NK-92 (cell line): ENCODE measurements around the gene MCU.
"Not testable (repeated sequence)": the region's sequence is repeated elsewhere in the genome, so short reads cannot be mapped to it uniquely, and the experiment has no call there.

Experiments
- DNase-seq: peaks from one replicate; lab custom pipeline; 2025; ENCODE audit not compliant: unreplicated experiment; lab: John Stamatoyannopoulos, UW

MCU gene, protein sequence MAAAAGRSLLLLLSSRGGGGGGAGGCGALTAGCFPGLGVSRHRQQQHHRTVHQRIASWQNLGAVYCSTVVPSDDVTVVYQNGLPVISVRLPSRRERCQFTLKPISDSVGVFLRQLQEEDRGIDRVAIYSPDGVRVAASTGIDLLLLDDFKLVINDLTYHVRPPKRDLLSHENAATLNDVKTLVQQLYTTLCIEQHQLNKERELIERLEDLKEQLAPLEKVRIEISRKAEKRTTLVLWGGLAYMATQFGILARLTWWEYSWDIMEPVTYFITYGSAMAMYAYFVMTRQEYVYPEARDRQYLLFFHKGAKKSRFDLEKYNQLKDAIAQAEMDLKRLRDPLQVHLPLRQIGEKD

DNA sequence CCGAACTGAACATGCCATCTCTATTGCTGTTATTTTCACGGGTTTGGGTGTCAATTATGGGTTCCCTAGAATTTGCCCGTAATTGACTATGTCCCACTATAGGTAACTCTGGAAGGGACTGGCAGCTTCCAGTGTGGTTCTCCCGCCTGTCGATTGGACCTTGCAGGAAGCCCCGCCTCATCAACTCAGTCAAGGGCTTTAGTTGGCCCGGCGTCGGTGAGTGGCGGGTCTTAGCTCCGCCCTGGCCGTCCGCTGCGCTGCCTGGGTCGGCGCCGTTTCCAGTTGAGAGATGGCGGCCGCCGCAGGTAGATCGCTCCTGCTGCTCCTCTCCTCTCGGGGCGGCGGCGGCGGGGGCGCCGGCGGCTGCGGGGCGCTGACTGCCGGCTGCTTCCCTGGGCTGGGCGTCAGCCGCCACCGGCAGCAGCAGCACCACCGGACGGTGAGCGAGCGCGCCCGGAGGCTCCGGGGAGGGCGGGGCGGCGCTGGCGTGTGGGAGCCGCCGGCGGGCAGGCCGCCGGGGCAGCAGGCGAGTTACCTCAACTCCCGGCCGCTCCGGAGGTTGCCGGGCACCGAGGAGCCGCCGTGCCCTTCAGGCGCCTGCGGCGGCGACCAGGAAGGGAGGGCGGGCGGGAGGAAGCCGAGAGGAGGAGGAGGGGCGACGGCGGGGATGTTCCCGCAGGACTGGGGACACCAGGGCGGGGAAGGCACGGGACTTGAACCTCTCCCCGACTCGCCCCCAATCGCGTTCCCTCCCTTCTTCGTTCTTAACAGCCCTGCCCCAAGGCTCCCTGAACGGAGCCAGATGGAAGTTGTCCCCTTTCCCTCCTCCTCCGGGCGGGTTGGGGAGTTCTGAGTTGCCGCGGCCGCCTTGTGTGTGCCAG is at the start of gene MCU:
TSS of gene MCU (plus strand) at position 281 of the 881 bp plus-strand sequence. CDS start at position 290, 9 bp downstream.
- DNase-seq: peak; percentile 48

- no peak for DNase-seq
Measured at GRCh38 chr10:72642318-72642717, 49.6 kb upstream of the MCU start.

DNA sequence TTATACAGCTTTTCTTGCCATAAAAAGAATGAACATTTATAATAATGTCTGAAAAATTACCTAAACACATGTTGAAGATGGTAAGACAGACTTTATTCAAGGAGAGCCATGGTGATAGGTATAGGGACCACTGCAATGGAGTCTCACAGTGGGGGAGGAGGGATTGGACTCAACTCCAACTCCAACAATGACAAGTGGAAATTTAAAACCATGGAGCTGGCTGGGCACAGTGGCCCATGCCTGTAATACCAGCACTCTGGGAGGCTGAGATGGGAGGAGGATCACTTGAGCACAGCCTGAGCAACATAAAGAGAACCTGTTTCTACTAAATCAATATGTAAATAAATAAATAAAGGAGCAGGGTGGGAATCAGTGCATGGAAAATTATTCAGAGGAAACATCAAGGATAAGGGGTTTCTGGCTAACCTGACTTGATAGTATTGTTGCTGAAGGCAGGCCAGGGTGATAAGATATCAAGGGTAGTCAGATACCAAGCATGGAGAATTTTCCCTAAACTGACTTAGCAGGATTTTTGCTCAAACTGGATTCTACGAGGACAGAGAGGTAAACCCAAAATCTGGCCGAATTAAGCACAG is 46.6 kb upstream of the MCU start:
- no peak for DNase-seq

GRCh38 chr10:72646971-72647370 is 45.0 kb upstream of the MCU start:
- DNase-seq: not testable (repeated sequence)

GRCh38 chr10:72648301-72648700 is 43.6 kb upstream of the MCU start:
- DNase-seq: no peak

DNA sequence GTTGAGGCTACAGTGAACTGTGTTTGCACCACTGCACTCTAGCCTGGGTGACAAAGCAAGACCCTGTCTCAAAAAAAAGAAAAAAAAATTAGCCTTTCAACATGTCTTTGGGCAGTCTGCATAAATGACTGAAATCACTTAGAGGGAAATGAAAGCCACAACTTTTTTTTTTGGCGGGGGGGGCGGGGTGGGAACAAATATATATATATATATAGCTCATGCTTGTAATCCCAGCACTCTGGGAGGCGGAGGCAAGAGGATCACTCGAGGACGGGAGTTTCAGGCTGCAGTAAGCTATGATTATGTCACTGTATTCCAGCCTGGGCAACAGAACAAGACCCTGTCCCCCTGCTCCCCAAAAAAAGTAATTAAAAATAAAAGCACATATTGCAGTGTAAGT is 42.7 kb upstream of the MCU start:
- no peak for DNase-seq

GRCh38 chr10:72653383-72654096 is 38.4 kb upstream of the MCU start:
- no peak for DNase-seq

GRCh38 chr10:72654720-72655119 is 37.2 kb upstream of the MCU start:
- DNase-seq: no peak

GRCh38 chr10:72658696-72659400 is 33.1 kb upstream of the MCU start:
- no peak for DNase-seq

- no peak for DNase-seq
Measured at GRCh38 chr10:72659694-72660093, 32.2 kb upstream of the MCU start.

DNA sequence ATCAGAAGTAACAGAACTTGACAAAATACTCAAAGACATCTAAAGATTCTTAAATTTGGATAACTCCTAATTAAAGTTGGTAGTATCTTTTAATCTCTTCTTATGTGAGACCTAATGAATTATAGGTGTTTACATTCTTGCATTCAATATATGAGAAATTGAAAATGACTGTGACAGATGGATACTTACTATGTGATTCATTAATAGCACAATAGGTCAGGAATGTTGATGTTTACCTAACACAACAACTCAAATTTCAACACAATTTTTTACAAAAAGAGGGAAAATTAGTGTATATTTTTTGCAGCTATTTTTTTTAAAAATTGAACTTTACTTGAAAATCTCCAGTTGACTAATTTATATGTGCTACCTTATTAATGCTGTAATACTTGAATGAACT is 31.7 kb upstream of the MCU start:
- no peak for DNase-seq

DNA sequence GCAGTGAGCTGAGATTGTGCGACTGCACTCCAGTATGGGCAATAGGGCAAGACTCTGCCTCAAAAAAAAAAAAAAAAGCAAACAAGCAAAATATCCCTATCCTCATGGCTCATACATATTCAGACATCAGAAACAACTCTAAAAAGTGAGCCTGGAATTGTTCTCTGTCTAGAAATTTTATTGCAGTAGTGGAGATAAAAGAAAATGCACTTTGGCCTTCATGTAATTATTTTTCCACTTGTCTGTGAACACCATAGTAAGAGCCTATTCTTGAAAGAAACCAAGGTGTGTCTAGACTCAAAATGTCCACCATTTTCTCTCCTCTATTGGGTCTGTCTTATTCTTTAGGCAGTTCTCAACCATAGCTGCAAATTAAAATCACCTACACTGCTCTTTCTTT is 30.5 kb upstream of the MCU start:
- DNase-seq: no peak

DNA sequence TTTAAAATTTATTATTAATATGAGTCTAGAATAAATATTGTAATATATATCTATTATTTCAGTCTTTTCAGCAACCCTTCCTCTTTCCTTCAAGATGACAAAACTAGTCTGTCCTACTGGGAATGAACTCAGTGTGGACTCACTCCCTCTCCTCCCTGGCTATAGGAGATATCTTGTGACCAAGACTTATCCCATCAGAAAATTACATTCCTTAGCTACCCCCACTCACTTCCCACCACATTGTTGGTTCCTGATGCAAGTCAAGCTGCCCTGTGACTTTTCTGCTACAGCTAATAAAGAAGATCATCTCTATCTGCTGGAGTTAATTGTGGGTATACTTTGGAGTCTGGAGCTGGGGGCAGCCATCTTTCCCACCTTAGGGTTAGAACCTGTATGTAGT is 28.0 kb upstream of the MCU start:
- no peak for DNase-seq

- no peak for DNase-seq
Measured at GRCh38 chr10:72665925-72666324, 26.0 kb upstream of the MCU start.

DNA sequence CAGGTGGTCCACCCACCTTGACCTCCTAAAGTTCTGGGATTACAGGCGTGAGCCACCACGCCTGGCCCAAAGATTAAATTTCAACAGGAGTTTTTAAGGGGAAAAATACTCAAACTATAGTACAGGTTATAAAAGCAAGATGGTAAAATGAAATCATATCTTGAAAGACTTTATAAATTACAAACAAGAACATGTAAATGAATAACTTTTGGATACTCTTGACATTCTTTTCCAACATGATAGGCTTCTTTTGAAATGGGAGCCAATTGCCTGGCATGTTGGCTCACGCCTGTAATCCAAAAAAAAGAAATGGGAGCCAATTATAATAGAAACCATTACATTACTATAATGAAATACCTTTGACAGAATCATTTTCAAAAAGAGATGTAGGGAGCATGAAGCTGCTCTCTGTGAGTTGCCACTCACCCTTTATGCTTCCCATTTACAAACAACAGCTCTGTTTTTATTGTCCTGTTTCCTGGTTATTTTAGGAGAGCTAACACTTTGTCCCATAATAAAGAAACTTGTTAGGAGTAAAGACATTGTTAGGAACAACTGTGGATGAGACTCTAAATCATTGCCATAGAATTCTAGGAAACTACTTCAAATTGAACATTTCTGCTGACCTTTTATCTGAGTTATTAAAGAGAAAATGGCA is 24.6 kb upstream of the MCU start:
- DNase-seq: no peak

- DNase-seq: no peak
Measured at GRCh38 chr10:72673280-72673679, 18.7 kb upstream of the MCU start.

DNA sequence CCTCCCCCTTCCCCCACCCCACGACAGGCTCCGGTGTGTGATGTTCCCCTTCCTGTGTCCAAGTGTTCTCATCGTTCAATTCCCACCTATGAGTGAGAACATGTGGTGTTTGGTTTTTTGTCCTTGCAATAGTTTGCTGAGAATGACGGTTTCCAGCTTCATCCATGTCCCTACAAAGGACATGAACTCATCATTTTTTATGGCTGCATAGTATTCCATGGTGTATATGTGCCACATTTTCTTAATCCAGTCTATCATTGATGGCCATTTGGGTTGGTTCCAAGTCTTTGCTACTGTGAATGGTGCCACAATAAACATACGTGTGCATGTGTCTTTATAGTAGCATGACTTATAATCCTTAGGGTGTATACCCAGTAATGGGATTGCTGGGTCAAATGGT is 17.8 kb upstream of the MCU start:
- not testable (repeated sequence) for DNase-seq

DNA sequence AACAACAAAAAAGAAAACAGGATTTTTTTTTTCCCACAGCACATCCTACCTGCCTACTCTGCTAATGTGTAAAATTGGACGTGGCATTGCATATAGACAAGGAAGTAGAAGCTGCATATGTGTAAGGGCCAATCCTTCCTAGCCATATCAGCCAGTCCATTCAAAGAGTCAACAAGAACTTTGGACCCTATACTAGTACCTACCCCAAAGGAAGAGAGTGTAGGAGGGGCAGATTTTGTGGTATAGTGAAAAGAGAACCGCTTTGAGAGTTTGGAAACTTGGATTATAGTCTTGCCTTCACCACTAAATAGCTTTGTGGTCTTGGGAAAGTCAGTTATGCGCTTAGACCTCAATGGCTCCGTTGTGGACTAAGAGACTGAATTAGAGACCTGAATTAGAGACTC is 12.1 kb upstream of the MCU start:
- DNase-seq: no peak

DNA sequence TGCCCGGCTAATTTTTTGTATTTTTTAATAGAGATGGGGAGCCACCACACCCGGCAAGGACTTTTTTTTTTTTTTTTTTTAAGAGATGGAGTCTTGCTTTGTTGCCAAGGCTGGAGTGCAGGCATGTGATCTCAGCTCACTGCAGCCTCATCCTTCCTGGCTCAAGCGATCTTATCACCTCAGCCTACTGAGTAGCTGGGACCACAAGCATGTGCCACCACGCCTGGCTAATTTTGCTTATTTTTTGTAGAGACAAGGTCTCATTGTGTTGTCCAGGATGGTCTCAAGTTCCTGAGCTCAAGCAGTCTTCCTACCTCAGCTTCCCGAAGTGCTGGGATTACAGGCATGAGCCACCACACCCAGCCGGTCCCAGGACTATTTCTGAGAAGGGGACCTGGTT is 9.3 kb upstream of the MCU start:
- no peak for DNase-seq

GRCh38 chr10:72685264-72685921 is 6.5 kb upstream of the MCU start:
- no peak for DNase-seq
